ENCODE measurements around the gene MRPL28.
A peak's percentile ranks its signal among the peaks of the same experiment; 100 is the strongest.
"Not testable (repeated sequence)": the region's sequence is repeated elsewhere in the genome, so short reads cannot be mapped to it uniquely, and the experiment has no call there.

MRPL28 gene

DNA sequence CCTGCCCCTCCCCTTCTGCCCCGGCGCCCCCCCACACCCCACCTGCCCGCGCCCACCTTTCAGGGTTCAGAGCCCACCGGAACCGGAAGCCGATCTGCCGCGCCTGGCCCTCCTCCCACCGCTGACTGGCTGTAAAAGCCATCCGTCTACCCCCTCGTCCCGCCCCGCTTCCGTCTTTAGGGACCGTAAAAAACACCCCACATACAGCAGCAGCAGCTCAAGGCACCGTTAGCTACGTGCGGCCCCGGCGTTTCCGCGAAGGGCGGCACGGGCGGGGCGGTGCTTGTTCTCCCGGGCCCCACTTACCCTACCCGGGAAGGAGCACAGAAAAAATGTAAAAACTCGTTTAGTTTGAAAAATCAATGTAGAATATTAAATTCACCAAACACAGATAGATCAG, at the start of gene MRPL28:
MRPL28 (minus strand) TSS at position 96 of the 400 bp plus-strand sequence. CDS start 320 bp downstream, outside the sequence.
- intact Hi-C loops (cut with DNase I; ENCODE audit: low total_unique reads), result no loop called here
- peak; percentile 95 to 97 for DNase-seq
- H3K27ac ChIP-seq, result peak within 1 kb of the TSS; percentile 76 to 79
- no peaks in the 10 kb centered on the region for H3K9me3 ChIP-seq
- TF ChIP-seq, protein P1, sequence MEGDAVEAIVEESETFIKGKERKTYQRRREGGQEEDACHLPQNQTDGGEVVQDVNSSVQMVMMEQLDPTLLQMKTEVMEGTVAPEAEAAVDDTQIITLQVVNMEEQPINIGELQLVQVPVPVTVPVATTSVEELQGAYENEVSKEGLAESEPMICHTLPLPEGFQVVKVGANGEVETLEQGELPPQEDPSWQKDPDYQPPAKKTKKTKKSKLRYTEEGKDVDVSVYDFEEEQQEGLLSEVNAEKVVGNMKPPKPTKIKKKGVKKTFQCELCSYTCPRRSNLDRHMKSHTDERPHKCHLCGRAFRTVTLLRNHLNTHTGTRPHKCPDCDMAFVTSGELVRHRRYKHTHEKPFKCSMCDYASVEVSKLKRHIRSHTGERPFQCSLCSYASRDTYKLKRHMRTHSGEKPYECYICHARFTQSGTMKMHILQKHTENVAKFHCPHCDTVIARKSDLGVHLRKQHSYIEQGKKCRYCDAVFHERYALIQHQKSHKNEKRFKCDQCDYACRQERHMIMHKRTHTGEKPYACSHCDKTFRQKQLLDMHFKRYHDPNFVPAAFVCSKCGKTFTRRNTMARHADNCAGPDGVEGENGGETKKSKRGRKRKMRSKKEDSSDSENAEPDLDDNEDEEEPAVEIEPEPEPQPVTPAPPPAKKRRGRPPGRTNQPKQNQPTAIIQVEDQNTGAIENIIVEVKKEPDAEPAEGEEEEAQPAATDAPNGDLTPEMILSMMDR (IDR thresholded peaks at IDR 0.05), result no peak
- H3K36me3 ChIP-seq, result peaks cover 25 to 79% (median 59%) of the 10 kb centered on the region in 3 donors
- no peaks in the 10 kb centered on the region for H3K27me3 ChIP-seq
- peaks cover 6 to 19% (median 16%) of the 10 kb centered on the region in 4 donors for H3K4me1 ChIP-seq
- peak within 1 kb of the TSS; percentile 62 to 65 for H3K4me3 ChIP-seq

DNA sequence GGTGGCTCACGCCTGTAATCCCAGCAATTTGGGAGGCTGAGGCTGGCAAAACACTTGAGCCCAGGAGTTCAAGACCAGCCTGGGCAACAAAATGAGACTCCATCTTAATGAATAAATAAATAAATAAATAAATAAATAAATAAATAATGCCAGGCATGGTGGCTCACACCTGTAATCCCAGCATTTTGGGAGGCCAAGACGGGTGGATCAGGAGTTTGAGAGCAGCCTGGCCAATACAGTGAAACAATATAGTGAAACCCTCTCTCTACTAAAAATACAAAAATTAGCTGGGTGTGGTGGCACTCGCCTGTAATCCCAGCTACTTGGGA, 44.8 kb upstream of the MRPL28 start:
- H3K4me1 ChIP-seq; DNase-seq; H3K4me3 ChIP-seq; H3K9me3 ChIP-seq; H3K27me3 ChIP-seq; H3K27ac ChIP-seq; intact Hi-C loops (cut with DNase I; ENCODE audit: low total_unique reads): not testable (repeated sequence)
- H3K36me3 ChIP-seq, result peaks cover 10 to 21% (median 15%) of the 10 kb centered on the region in 3 donors

DNA sequence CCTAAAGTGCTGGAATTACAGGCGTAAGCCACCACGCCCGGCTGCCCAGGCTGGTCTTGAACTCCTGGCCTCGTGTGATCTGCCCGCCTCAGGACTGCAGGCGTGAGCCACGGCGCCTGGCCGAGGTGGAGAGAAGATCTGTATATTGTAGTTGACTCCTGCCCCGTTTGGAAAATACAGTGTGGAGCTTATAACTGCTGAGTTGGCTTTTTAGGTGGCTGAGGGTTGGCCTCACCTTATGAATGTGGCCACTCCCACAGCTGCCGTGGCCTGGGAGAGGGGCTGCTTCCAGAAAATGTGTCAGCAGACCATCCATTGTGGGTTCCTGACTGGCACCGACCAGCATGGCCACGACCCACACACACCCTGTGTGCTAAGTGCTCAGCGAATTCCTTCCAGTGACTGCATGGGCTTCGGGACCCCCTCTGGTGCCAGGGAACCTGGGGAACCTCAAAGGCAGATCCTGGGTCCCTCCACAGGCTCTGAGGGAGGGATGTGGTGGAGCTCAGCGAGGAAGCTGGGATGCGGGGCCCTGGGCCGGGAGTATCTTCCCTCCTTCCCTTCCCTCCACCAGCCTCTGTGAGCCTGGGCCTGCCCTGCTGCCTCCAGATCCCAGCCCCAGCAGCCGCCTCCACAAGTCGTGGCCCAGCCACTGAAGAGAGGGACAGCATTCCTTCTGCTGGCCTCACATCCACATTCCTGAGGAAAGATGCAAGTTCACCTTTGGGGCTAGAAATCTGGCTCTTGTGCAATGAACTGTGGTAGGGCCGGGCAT, 44.2 kb upstream of the MRPL28 start:
- intact Hi-C loops (cut with DNase I; ENCODE audit: low total_unique reads), result no loop called here

DNA sequence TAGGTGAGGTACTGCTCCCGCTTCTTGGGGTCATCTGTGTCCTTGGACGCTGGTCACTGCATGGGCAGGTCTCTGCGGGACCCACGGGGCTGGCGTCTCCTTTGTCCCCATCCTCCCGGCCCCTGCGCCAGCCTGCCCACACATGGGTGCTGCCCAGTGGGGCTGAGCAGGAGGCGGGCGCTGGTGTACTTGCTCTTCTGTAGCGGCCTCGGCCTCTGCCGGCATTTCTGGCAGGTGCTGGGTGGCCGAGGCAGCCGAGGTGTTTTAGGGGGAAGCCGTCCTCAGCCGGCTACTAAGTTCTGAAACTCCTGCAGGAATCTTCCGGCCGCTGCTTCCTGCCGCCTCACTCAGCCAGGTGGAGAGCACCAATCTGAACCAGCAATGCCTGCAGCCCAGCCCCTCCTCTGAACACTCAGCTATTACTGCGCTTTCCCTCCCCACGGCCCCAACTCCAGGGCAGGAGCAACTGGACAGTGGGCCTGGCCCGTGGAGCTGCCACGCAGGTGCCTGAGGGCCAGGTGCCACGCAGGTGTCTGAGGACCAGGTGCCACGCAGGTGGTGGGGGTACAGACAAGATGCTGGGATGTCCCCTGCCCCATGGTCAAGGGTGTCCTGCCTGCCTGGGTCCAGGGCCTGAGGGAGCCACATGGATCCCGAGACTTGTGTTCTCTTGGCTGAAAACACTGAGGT, 41.4 kb upstream of the MRPL28 start:
- no peaks in the 10 kb centered on the region for H3K27me3 ChIP-seq
- intact Hi-C loops (cut with DNase I; ENCODE audit: low total_unique reads), result no loop called here
- no peak overlapping the region for H3K27ac ChIP-seq
- H3K4me3 ChIP-seq, result no peak overlapping the region
- DNase-seq, result no peak
- no peaks in the 10 kb centered on the region for H3K4me1 ChIP-seq
- TF ChIP-seq, protein P1 (IDR thresholded peaks at IDR 0.05), result no peak
- H3K36me3 ChIP-seq, result peaks cover 10 to 44% (median 19%) of the 10 kb centered on the region in 3 donors
- H3K9me3 ChIP-seq, result no peaks in the 10 kb centered on the region

More for the DNA sequence above, 44.2 kb upstream of the MRPL28 start:
- no peaks in the 10 kb centered on the region for H3K4me1 ChIP-seq
- TF ChIP-seq, protein P1 (IDR thresholded peaks at IDR 0.05), result no peak
- no peak overlapping the region for H3K27ac ChIP-seq
- H3K4me3 ChIP-seq, result no peak overlapping the region
- no peak for DNase-seq
- no peaks in the 10 kb centered on the region for H3K27me3 ChIP-seq
- peaks cover 10 to 27% (median 18%) of the 10 kb centered on the region in 3 donors for H3K36me3 ChIP-seq
- no peaks in the 10 kb centered on the region for H3K9me3 ChIP-seq

DNA sequence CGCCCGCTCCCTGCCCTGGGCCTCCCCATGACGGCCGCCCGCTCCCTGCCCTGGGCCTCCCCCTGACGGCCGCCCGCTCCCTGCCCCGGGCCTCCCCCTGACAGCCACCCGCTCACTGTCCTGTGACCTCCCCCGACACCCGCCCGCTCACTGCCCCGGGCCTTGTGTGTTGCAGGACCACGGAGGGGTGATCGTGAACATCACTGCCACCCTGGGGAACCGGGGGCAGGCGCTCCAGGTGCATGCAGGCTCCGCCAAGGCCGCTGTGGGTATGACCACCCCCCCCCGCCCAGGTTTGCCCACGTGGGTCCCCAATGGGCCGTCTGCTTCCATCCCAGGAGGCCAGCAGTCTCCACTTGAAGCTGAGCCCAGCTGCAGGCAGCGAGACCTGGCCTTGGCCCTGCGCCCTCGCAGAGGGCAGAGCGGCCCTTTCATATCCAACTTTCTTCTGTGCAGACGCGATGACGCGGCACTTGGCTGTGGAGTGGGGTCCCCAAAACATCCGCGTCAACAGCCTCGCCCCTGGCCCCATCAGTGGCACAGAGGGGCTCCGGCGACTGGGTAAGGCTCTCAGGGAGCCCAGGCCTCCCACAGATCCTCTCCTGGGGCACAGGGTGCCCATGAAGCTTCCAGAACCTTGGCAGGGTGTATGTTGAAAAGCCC, 40.3 kb upstream of the MRPL28 start:
- no peak for DNase-seq
- H3K4me1 ChIP-seq, result no peaks in the 10 kb centered on the region
- intact Hi-C loops (cut with DNase I; ENCODE audit: low total_unique reads), result no loop called here

More for the DNA sequence above, 40.3 kb upstream of the MRPL28 start:
- no peaks in the 10 kb centered on the region for H3K9me3 ChIP-seq
- no peak overlapping the region for H3K27ac ChIP-seq
- no peaks in the 10 kb centered on the region for H3K27me3 ChIP-seq
- no peak overlapping the region for H3K4me3 ChIP-seq
- H3K36me3 ChIP-seq, result peaks cover 10 to 46% (median 19%) of the 10 kb centered on the region in 3 donors
- TF ChIP-seq, protein P1 (IDR thresholded peaks at IDR 0.05), result no peak

Data from tibial artery (tissue), 4 donors.